ENCODE data around the gene VPS33B.
"Not testable (repeated sequence)": the region's sequence is repeated elsewhere in the genome, so short reads cannot be mapped to it uniquely, and the experiment has no call there.

Gene VPS33B

DNA sequence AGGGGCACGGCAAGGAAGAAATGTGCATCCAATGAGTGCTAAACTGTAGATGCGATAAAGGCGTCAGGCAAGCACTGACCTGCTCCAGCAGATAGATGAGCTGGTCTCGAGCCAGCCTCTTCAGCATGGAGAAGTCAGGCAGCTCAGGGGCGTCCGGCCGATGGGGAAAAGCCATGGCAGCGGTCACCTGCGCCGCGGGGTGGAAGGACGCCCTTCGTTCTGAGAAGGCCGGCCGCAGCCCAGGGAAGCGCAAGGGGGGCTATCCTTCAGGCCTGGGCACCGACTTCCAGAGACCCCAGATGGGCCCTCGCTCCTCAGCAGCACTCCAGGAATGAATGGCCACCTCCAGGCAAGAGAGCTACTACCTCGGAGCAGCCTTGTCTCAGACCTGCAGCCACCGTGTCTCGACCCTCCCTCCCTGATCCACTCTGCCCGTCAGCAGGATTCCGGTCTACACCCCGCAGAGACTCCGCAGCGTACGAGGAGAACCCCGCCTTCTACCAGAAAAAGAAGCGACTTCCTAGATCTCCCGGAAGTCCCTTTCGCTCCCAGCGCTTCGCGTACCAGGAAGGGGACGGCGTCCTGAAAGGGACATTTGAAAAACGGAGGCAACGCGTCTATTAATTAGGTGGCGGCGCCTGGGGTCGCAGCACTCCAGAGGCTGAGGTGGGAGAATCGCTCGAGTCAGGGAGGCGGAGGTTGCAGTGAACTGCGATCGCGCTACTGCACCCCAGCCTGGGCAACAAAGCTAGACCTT is at the start of gene VPS33B:
Gene VPS33B, minus strand, starts transcription at position 520 of the 757 bp plus-strand sequence. Its CDS starts 345 bp downstream, at position 175.
- DNase-seq, result peak; percentile 82

DNA sequence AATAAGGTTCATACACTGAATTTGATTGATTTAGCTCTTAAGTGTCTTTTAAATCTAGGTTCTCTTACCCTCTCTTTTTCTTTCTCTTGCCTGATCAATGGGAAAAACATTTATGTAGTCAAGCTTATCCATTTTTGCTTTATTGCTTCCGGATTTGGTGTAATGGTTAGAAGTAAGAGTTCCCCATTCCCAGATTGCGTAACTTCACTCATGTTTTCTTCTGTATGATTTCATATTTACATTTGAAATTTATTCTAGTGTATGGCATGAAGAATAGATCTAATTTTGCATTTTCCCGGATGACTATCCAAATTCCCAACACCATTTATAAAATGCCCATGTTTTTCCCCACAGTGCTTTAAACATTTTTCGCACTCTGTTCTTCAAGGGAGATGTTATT is 49.8 kb upstream of the VPS33B start:
- no peak for ATAC-seq
- no peak for DNase-seq

More for the DNA sequence above, at the start of gene VPS33B:
- ATAC-seq, result peak; percentile 87

DNA sequence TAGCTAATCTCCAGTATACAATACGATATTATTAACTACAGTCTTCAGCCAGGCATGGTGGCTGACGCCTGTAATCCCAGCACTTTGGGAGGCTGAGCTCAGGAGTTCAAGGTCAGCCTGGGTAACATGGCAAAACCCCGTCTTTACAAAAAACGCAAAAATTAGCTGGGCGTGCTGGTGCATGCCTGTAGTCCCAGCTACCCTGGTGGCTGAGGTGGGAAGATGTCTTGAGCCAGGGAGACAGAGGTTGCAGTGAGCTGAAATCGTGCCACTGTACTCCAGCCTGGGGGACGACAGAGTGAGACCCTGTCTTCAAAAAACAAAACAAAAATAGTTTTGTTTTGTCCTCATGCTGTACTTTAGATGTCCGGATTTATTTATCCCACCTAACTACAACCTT is 48.5 kb upstream of the VPS33B start:
- no peak for ATAC-seq
- DNase-seq, result no peak

DNA sequence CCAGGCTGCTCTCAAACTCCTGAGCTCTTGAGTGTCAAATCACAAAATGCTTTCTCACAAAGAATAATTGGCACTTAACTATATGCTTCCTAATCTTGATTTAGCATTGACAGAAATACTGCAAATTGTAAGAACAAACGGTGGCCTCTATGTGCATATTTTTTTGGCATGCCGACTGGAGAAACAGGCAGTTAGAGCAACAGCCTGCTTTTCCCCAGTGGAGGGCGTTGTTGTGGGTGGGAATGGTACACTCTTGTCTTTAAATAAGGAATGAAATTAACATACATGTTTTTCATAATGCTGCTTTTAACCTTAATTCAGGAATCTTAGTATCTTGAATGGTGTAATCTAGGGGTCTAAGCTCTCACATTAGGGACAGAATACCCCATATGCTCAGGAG is 46.6 kb upstream of the VPS33B start:
- ATAC-seq, result no peak
- DNase-seq, result no peak

DNA sequence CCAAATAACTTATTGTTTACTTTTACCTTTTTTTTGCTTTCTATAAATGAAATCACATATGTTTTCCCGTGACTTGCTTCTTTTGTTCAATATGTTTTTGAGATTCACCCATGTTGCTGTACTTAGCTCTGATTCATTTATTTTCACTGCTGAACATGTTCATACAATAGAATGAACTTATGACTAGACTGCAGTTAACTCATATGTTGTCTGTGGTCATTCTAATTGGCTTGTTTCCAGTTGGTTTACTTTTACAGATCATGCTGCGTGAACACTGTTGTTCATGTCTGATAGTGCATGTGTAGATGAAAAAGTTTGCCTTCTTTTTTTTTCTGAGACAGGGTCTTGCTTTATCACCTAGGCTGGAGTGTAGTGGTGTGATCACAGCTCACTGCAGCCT is 46.0 kb upstream of the VPS33B start:
- DNase-seq, result no peak
- ATAC-seq, result no peak

DNA sequence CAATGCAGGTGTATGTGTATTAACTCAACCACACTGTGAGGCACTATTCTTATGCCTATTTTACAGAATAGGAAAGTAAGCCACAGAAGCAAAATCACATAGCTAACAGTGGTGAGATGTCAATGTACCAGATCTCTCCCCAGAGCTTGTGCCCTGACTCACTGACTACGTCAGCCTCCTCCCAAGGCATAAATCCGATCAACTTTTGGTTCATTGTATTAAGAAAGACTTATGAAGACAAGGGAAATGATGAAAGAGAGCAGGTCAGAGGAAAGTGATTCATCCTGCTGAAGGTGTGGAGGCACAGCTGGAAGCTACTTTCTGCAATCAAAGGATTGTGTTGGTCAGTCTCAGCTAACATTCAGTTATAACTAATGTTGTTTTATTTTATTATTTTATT is 44.6 kb upstream of the VPS33B start:
- ATAC-seq, result no peak
- DNase-seq, result no peak

DNA sequence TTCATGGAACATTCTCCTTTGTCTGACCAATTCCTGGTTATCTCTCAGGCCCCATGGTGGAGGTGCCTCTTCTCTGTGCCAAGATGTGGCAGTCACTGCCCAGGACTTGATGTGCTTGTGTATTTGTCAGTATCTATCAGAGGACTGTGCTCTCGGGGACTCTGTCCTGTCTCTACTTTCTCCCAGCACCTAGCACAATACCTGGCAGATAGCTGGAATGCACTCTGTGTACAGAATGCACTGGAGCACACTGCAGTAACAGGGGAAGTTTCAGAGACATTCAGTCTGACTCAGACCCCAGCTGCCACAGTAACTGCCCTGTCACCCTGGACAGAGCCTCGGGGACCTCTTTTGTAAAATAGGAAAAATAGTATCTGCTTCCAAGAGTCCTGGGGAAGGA is 43.1 kb upstream of the VPS33B start:
- DNase-seq (no peak), ATAC-seq (no peak)

DNA sequence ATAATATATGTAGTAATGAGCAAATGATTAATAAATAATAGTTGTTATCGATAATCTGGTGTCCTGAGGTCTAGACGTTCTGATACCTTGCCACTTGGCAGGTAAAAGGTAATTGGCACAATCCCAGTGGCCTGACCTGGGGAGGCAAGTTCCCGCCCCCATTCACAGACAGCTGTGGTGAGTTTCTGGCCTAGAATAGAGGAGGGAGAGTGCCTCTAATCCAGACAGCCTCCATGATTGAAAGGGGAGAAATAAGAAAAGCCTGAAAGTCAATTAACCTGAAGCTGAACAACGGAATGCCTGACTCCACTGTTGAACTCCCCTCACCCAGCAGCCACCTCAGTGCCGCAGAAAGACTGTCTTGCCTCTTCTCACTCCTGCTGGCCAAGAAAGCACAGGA is 39.6 kb upstream of the VPS33B start:
- no peak for ATAC-seq
- DNase-seq, result no peak

DNA sequence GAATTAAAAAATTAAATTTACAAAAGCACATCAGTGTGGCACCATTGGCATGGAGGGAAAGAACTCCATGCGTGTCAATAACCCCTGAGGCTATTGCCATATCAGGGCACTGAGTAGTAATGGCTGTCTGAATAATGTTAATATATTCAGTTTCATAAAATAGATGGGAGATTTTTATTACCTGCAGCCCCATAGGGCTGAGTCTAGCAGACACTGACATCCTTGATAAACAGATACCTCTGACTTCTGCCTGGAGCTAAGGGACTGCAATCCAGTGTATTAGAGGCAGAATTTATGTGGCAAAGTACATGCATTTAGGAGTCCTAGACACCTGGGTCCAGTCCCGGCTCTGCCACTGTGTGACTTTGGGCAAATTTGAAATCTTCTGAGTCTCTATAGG is 38.8 kb upstream of the VPS33B start:
- ATAC-seq, result no peak
- DNase-seq, result no peak

DNA sequence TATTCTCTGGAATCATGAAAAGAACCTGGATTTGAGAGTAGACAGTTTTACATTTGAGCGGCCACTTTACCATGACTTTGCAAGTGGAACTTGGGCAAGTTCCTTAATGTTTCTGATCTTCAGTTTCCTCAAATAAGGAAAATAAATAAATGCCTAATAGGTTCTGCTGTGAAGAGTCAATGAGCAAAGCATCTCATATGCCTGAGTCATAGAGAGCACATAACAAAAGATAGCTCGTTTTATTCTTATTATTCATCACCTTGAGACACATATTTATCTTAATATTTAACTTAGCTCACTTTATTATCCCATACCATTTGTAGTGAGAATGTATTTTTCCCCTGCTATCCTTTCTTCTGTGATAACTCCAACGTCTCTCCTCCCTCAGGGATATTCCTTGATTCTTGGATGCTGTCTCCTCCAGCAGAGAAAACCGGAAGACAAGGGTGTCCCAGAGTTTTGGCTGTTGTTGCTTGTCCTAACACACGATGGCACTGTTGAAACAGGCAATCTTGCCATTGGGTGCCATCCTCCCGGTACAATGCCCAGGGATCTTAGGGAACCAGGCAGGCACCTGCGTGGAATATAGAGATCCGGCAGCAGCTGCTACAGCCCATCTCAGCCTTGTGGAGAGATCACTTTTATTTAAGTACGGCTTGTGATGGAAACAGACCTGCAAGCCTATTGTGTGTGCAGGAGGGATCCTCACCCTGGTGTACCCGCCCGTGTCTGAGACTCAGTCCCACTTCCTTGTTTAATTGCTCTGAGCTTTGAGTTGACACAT is 33.3 kb upstream of the VPS33B start:
- peak; percentile 57 for ATAC-seq
- peak; percentile 42 for DNase-seq

DNA sequence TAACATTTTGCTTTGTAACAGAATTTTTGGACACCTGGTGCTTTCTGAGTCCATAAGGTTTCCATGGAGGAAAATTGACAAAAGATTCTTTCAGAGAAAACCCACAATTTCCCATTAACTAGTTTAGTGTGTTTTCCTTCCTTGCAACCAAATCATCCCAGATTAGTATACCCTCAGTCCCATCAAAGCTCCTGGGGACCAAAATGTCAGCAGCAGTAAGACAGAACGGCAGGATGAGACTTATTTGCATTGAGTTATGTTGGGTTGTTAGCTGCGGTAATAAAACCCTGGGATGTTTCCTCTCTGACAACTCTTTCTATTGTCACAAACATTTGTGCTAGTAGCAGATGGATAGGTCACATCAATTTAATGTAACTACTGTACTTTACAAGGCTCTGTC is 32.4 kb upstream of the VPS33B start:
- no peak for DNase-seq

DNA sequence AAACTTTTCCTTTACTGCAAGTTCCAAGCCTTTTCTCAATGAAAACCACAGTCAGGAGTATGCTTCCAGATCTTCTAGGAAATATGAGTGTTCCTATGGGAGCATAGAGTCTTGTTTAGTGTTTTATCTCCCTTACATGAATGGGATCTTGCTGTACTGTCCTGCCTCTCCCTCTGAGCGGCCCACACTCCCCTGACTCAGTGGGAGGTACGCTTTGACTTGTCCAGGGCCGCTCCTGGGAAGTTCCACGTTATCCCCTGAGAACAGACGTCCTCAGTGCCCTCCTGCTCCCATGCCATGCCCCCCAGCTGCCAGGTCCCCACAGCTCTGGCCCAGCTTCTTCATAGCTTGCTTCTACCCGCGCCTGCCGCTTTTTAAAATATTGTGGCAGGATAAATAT is 28.9 kb upstream of the VPS33B start:
- no peak for DNase-seq
- ATAC-seq, result no peak

More for the DNA sequence above, 32.4 kb upstream of the VPS33B start:
- no peak for ATAC-seq

DNA sequence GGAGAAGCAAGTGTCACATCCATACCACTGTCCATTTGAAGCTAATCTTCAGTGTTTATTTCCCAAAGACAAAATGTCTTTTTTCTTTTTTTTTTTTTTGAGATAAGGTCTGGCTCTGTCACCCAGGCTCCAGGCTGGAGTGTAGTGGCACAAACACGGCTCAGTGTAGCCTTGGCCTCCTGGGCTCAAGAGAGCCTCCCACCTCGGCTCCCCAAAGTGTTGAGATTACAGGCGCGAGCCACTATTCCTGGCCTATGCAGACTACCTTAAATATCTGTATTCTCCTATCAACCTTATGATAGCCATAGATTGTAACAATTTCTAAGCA is 27.7 kb upstream of the VPS33B start:
- ATAC-seq, result no peak
- DNase-seq, result no peak

DNA sequence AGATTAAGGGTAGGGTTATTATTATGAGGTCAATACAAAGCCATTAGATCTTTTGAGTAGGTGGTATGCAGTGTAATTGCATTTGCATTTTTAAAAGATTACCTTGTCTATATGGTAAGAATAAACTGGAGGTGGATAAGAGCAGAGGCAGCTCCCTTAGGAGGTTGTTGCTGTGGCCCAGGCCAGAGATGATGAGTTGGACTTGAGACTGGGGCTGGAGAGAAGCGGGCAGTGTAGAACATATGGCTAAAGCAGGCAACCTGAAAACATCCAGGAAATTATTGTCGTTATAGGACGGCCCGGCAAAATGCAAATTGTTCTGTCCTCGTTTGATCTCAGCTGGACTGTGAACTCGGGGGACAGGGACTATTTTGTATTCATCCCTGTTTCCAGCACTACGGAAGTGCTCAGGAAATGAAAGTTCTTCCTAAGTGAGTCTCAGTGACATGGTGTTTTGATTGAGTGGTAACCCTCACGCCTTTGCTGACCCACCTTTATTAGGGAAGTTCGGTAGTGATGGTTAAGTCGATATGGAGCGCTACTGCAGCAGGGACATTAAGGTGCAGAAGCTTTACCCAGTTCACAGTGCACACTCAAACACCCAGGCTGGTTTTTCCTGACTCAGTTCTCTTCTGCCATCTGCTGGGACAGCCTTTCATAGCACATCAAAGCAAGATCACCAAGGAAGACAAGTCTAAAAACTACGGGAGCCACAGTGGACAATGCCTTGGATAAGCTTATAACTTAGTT is 27.2 kb upstream of the VPS33B start:
- peak; percentile 66 for ATAC-seq
- DNase-seq, result peak; percentile 47

DNA sequence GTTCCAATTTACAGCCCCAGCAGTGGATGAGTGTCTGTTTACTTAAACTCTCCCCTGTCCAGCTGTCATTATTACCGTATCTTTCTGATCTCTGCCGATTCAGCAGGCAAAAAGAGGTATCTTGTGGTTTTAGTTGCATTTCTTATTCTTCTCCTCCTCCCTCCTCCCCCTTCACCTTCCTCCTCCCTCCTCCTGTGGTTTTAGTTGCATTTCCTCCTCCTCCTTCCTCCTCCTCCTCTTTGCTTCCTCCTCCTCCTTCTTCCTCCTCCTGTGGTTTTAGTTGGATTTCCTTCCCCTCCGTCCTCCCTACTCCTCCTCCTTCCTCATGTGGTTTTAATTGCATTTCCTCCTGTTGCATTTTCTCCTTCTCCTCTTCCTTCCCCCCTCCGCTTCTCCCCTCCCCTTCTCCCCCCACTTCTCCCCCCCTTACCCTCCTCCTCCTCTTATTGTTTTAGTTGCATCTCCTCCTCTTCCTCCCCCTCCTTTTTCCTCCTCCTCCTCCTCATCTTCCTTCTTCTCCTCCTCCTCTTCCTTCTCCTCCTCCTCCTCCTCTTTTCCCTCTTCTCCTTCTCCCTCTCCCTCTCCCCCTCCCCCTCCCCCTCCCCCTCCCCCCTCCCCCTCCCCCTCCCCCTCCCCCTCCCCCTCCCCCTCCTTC is 25.3 kb upstream of the VPS33B start:
- DNase-seq (no peak), ATAC-seq (no peak)

DNA sequence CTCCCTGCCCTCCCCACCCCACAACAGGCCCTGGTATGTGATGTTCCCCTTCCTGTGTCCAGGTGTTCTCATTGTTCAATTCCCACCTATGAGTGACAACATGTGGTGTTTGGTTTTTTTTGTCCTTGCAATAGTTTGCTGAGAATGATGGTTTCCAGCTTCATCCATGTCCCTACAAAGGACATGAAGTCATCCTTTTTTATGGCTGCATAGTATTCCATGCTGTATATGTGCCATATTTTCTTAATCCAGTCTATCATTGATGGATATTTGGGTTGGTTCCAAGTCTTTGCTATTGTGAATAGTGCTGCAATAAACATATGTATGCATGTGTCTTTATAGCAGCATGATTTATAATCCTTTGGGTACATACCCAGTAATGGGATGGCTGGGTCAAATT is 23.7 kb upstream of the VPS33B start:
- not testable (repeated sequence) for DNase-seq, ATAC-seq

DNA sequence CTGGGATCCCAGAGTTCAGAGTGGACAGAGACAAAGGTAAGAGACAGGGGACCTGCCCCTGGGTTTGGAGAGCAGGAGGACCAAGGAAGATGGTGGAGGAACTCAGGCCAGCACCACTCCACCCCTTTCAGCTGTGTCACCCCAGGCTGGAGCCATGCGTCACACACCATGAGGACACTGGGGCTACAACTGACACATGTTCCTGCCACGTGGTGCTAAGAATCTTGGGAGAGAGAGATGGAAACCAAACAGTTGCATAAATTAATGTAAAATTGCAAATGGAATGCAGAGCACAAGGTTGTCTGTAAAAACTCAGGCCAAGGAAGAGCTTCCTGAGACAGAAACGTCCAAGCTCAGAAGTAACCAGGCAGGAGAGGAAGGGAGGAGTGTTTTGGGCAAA is 22.7 kb upstream of the VPS33B start:
- DNase-seq (no peak), ATAC-seq (no peak)

DNA sequence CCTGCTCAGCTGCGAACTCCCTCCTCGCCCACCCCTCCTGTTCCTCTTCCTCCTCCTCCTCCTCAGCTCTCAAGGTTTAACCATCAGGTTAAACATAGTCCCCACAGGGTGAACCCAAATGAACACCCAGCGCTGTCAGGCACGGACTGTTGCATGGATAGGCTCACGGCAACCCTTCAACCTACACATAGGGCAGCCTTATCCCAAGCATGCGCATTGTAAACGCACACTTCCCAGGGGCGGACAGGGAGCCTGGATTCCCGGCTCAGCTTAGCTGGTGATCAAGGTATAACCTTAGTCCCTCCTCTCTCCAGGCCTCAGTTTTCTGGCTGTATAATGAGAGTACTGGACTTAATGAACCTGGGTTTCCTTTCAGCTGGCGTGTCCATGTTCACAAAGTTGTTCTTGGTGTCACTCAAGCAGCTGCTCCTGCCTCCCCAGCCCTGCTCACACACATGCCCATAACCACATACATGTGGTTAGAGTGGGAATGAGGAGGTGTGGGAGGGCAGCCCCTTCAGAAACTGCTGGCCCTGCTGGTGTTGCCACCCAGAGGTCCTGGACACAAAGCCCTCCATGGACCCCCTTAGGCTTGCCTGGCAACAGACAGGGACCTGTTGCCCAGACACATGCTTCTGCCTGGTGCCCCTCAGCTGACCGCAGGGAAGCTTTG is 20.9 kb upstream of the VPS33B start:
- no peak for ATAC-seq
- DNase-seq, result no peak

DNA sequence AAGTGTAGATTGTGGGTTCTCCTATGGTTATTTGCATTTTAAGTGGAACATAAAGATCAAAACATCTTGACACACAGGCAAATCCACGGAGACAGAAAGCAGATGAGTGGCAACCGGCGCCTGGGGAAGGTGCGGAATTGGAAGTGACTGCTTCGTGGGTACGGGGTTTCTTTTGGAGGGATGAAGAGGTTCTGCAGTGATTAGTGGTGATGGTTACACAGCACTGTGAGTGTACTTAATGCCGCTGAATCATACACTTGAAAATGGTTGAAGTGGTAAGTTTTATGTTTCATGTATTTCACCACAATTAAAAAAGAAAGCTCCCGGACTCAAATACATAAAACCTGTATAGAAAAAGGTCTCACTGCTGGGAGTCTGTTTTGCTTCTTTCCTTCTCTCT is 18.5 kb upstream of the VPS33B start:
- ATAC-seq, result no peak

DNA sequence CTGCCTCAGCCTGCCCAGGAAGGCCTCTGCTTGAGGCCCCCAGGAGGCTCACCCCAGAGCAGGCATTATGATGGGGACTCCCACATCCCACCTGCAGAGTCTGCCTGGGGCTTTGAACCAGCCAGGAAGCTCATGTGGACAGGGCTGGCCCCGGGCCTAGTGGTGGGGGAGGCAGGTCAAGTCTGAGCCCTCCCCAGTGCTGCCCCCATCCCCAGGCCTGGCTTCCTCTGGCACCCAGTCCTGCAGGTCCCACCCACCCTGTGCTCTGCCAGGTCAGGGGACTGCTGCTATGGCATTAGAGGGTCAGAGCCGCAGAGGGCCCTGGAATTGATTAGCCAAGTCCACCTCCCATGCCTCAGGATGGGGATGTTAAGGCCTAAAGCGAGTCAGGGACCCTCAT is 17.6 kb upstream of the VPS33B start:
- no peak for ATAC-seq
- DNase-seq, result no peak

More for the DNA sequence above, 18.5 kb upstream of the VPS33B start:
- DNase-seq, result no peak

DNA sequence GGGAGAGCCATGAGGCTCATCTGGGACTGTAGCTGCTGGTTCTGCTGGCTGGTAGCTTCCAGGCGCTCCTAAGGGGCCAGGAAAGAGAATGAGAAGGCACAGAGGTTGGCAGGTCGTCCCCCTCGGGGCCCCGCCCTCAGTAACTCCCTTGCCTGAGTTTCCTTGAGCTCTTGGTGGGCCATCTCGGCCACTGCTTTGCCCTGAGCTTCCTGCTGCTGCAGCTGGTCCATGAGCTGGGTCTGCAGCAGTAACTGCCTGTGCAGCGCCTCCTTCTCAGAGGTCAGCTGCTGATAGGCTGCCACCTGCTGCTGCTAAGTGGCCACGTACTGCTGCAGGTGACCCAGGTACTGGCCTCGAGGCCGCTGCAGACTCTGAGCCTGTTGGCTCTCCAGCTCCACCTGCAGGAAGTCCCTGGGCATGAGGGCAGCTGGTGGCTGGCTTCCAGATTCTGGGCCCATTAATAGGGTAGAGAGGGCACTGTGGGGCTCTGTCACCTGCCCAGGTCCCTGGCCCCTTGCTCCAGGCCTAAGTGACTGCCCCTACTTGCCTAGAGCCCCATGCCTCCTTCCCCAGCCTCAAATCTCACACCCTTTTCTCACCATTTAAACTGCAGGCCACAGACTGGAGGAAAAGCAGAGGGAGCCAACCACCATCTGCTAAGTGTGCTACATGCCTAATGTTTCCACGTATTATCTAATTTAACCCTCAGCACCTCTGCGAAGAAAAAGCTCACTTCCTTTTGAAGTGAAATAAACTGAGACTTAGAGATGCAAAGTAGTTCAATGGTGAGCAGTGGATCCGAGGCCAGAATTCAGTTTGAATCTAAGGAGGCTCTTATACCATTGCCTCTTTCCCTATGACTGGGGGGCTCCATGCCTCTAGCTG is 10.8 kb upstream of the VPS33B start:
- DNase-seq (peak; percentile 69), ATAC-seq (peak; percentile 66)
